Astrocyte (in vitro differentiated cells and primary cell): ENCODE measurements around the gene RAPGEF5. TPM values are rescaled to one million over a fixed set of nuclear protein-coding genes. Genes with fewer than 3 reads are reported as not detected.

ENCODE experiments used
- DNase-seq: peaks from one replicate; pipeline ENCODE4 v3.0.0-alpha.2; 2010; ENCODE audit warnings: low read depth
- FAIRE-seq: peaks from 2 replicates; lab custom pipeline; 2011; peaks lifted over from hg19 to GRCh38; lab: Jason Lieb, UNC
- H2AFZ ChIP-seq: 2 replicates; pipeline ENCODE4 v1.6.0; 2012; ENCODE audit warnings: low read depth, low read length, inconsistent platforms
- H3K27ac ChIP-seq: 2 replicates; pipeline ENCODE4 v1.5.1; 2011; ENCODE audit warnings: low read depth, low read length, inconsistent platforms
- H3K27me3 ChIP-seq: 2 replicates; pipeline ENCODE4 v1.6.0; 2011; ENCODE audit warnings: low read length, inconsistent platforms; ENCODE audit not compliant: insufficient read depth
- H3K36me3 ChIP-seq: 2 replicates; pipeline ENCODE4 v1.5.1; 2011; ENCODE audit warnings: low read length, inconsistent platforms; ENCODE audit not compliant: insufficient read depth
- H3K4me1 ChIP-seq: 2 replicates; pipeline ENCODE4 v1.5.1; 2011; ENCODE audit warnings: low read length, inconsistent platforms; ENCODE audit not compliant: insufficient read depth
- H3K4me2 ChIP-seq: 2 replicates; pipeline ENCODE4 v1.6.0; 2012; ENCODE audit warnings: low read length, inconsistent platforms
- H3K4me3 ChIP-seq: 2 replicates; pipeline ENCODE4 v1.5.1; 2011; ENCODE audit warnings: low read depth, mild to moderate bottlenecking, low read length, inconsistent platforms; ENCODE audit not compliant: insufficient read depth
- H3K79me2 ChIP-seq: 2 replicates; pipeline ENCODE4 v1.6.0; 2012; ENCODE audit warnings: mild to moderate bottlenecking, low read length, inconsistent platforms; ENCODE audit not compliant: insufficient read depth
- H3K9ac ChIP-seq: 2 replicates; pipeline ENCODE4 v1.6.0; 2012; ENCODE audit warnings: mild to moderate bottlenecking, low read length, inconsistent platforms
- H3K9me3 ChIP-seq: 2 replicates; pipeline ENCODE4 v1.5.1; 2012; ENCODE audit warnings: low read depth, mild to moderate bottlenecking, low read length, inconsistent platforms; ENCODE audit not compliant: insufficient read depth
- H4K20me1 ChIP-seq: 2 replicates; pipeline ENCODE4 v1.6.0; 2012; ENCODE audit warnings: low read length, inconsistent platforms; ENCODE audit not compliant: insufficient read depth
- H3K27ac Mint-ChIP-seq: one replicate; pipeline ENCODE4 v1.8.0; 2021; ENCODE audit warnings: mild to moderate bottlenecking, mixed read lengths; ENCODE audit not compliant: unreplicated experiment
- H3K27me3 Mint-ChIP-seq: one replicate; pipeline ENCODE4 v1.8.0; 2021; ENCODE audit warnings: low read depth, mixed read lengths; ENCODE audit not compliant: unreplicated experiment
- H3K36me3 Mint-ChIP-seq: one replicate; pipeline ENCODE4 v1.8.0; 2021; ENCODE audit warnings: low read depth, mixed read lengths; ENCODE audit not compliant: unreplicated experiment
- H3K4me1 Mint-ChIP-seq: one replicate; pipeline ENCODE4 v1.8.0; 2021; ENCODE audit warnings: low read depth, mixed read lengths; ENCODE audit not compliant: unreplicated experiment
- H3K4me3 Mint-ChIP-seq: one replicate; pipeline ENCODE4 v1.8.0; 2021; ENCODE audit warnings: mild to moderate bottlenecking, moderate library complexity, mixed read lengths; ENCODE audit not compliant: unreplicated experiment
- H3K9me3 Mint-ChIP-seq: one replicate; pipeline ENCODE4 v1.8.0; 2021; ENCODE audit warnings: mild to moderate bottlenecking, mixed read lengths; ENCODE audit not compliant: unreplicated experiment
- EZH2 ChIP-seq: IDR thresholded peaks from 2 replicates; pipeline ENCODE4 v1.6.1; 2012; ENCODE audit warnings: mild to moderate bottlenecking, low read length, inconsistent platforms; ENCODE audit not compliant: insufficient read depth
- total RNA-seq: library from RNA; stranded (reverse); gene quantifications from 2 replicates; pipeline ENCODE4 v1.2.1, GENCODE V29; 2021
- TF ChIP-seq, protein P1 (sequence below): IDR thresholded peaks from 2 replicates; pipeline ENCODE4 v1.5.1; 2011; ENCODE audit warnings: low read depth, mild to moderate bottlenecking, inconsistent platforms, low read length, moderate library complexity; ENCODE audit not compliant: insufficient read depth

Gene RAPGEF5
- total RNA-seq, 1 donor from 2014 or later, result 1.0 TPM

GRCh38 chr7:22111661-22112060 is 245.3 kb downstream of the RAPGEF5 start:
- no peak overlapping the region for H3K4me3 Mint-ChIP-seq
- no peak for TF ChIP-seq EZH2
- TF ChIP-seq, protein P1, sequence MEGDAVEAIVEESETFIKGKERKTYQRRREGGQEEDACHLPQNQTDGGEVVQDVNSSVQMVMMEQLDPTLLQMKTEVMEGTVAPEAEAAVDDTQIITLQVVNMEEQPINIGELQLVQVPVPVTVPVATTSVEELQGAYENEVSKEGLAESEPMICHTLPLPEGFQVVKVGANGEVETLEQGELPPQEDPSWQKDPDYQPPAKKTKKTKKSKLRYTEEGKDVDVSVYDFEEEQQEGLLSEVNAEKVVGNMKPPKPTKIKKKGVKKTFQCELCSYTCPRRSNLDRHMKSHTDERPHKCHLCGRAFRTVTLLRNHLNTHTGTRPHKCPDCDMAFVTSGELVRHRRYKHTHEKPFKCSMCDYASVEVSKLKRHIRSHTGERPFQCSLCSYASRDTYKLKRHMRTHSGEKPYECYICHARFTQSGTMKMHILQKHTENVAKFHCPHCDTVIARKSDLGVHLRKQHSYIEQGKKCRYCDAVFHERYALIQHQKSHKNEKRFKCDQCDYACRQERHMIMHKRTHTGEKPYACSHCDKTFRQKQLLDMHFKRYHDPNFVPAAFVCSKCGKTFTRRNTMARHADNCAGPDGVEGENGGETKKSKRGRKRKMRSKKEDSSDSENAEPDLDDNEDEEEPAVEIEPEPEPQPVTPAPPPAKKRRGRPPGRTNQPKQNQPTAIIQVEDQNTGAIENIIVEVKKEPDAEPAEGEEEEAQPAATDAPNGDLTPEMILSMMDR, result no peak
- no peaks in the 10 kb centered on the region for H3K36me3 Mint-ChIP-seq

DNA sequence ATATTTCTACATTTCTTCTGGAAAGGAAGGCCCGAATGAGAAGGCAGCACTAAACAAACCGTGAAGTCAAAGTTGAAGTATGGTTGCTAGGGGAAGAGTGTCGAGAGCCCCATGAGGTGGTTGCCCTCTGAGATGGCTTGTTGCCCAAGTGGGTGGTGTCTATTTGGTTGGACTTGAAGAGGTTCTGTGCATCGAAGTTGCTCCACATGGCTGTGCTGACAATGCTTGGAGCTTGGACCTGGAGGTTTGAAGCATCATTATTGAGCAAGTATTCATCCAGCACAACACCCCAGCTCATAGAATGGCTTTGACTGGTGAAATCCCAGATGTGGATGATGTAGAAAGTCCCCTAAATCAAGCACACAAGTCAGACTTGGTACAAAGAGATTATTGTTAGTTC is 246.1 kb downstream of the RAPGEF5 start:
- FAIRE-seq, result no peak
- Mint-ChIP-seq H3K9me3 (no peaks in the 10 kb centered on the region), H3K27me3 (peaks cover 21% of the 10 kb centered on the region), H3K27ac (no peak overlapping the region), H3K4me3 (no peak overlapping the region), H3K36me3 (no peaks in the 10 kb centered on the region), H3K4me1 (no peaks in the 10 kb centered on the region)
- H3K9me3 ChIP-seq, result no peaks in the 10 kb centered on the region
- no peak overlapping the region for H3K4me3 ChIP-seq
- no peak overlapping the region for H3K27ac ChIP-seq
- H3K79me2 ChIP-seq, result no peaks in the 10 kb centered on the region
- H2AFZ ChIP-seq, result no peak overlapping the region
- no peaks in the 10 kb centered on the region for H3K36me3 ChIP-seq
- peaks cover 12% of the 10 kb centered on the region for H3K27me3 ChIP-seq
- TF ChIP-seq, protein P1, result no peak
- TF ChIP-seq EZH2, result no peak
- H3K4me1 ChIP-seq, result no peaks in the 10 kb centered on the region
- no peaks in the 10 kb centered on the region for H4K20me1 ChIP-seq
- no peak for DNase-seq
- no peak overlapping the region for H3K4me2 ChIP-seq
- no peak overlapping the region for H3K9ac ChIP-seq

More at GRCh38 chr7:22111661-22112060, 245.3 kb downstream of the RAPGEF5 start:
- H3K9ac ChIP-seq, result no peak overlapping the region
- Mint-ChIP-seq H3K9me3 (no peaks in the 10 kb centered on the region), H3K4me1 (no peaks in the 10 kb centered on the region), H3K27me3 (peaks cover 19% of the 10 kb centered on the region), H3K27ac (no peak overlapping the region)
- H3K9me3 ChIP-seq, result no peaks in the 10 kb centered on the region
- no peaks in the 10 kb centered on the region for H4K20me1 ChIP-seq
- H3K4me3 ChIP-seq, result no peak overlapping the region
- DNase-seq, result no peak
- H2AFZ ChIP-seq, result no peak overlapping the region
- no peaks in the 10 kb centered on the region for H3K36me3 ChIP-seq
- peaks cover 9% of the 10 kb centered on the region for H3K27me3 ChIP-seq
- H3K27ac ChIP-seq, result no peak overlapping the region
- no peak overlapping the region for H3K4me2 ChIP-seq
- no peak for FAIRE-seq
- H3K4me1 ChIP-seq, result no peaks in the 10 kb centered on the region
- no peaks in the 10 kb centered on the region for H3K79me2 ChIP-seq

DNA sequence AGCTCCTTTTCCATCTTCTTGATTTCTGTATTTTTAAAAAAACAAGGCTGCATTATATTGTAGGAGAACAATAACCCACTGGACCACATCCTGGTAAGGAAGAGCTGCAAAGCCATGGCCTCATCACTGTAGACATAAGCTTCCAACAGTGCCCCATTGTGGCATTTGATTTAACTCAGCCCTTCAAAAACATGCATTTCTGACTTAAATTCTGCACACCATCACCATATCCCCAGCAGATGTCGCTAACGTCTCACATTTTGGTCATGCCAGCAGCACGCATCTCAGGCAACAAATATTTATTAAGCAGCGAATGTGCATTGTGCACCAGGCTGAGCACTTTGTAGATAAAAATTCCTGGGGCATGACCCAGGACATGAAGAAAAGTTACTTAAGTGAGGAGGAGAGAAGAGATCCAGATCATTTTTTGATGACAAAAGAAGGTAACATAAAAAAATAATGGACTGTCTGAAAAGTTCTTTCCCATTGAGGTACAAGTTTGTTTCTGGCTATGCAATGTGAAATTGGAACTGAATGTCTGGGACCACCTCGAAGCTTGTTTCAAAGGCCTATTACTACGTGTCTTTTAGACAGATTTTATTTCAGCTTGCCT is 246.6 kb downstream of the RAPGEF5 start:
- Mint-ChIP-seq H3K27ac (no peak overlapping the region), H3K27me3 (peaks cover 21% of the 10 kb centered on the region), H3K4me1 (no peaks in the 10 kb centered on the region), H3K36me3 (no peaks in the 10 kb centered on the region), H3K4me3 (no peak overlapping the region), H3K9me3 (no peaks in the 10 kb centered on the region)
- Histone ChIP-seq H3K4me3 (no peak overlapping the region), H3K9ac (no peak overlapping the region), H4K20me1 (no peaks in the 10 kb centered on the region), H3K4me2 (no peak overlapping the region), H3K9me3 (no peaks in the 10 kb centered on the region), H2AFZ (no peak overlapping the region), H3K36me3 (no peaks in the 10 kb centered on the region), H3K4me1 (no peaks in the 10 kb centered on the region), H3K27me3 (peaks cover 12% of the 10 kb centered on the region), H3K27ac (no peak overlapping the region), H3K79me2 (no peaks in the 10 kb centered on the region)
- TF ChIP-seq, protein P1, result peak; percentile 98
- TF ChIP-seq EZH2, result no peak
- FAIRE-seq (peak; percentile 93), DNase-seq (peak; percentile 49)
